ENCODE data around the gene EXOSC10.

EXOSC10 gene

DNA sequence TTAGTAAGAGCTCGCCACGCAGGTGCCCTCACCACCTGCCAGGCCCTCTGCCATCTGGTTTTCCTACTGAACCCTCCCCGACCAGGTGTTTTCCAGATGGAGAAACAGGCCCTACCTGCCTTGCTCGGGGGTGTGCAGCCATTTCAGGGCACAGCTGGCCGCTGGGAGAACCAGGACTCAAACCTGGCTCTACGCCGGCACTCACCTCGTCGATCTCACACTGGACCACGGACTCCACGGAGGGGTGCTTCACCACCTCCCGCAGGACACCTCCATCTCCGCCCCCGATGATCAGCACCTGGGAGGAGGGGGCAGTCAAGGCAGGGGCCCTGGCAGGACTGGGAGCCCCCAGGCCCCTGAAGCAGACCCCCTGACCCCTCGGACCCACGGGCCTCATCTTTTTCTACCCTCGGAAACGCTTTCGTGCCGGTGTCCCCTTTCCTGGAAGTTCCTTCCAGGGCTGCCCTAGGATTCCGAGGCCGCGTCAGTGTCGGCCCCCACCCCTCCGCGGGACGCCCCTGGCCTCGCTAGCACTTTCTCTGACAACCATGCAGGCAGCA is 41.0 kb downstream of the EXOSC10 start (continued):
- TF ChIP-seq, protein P1, sequence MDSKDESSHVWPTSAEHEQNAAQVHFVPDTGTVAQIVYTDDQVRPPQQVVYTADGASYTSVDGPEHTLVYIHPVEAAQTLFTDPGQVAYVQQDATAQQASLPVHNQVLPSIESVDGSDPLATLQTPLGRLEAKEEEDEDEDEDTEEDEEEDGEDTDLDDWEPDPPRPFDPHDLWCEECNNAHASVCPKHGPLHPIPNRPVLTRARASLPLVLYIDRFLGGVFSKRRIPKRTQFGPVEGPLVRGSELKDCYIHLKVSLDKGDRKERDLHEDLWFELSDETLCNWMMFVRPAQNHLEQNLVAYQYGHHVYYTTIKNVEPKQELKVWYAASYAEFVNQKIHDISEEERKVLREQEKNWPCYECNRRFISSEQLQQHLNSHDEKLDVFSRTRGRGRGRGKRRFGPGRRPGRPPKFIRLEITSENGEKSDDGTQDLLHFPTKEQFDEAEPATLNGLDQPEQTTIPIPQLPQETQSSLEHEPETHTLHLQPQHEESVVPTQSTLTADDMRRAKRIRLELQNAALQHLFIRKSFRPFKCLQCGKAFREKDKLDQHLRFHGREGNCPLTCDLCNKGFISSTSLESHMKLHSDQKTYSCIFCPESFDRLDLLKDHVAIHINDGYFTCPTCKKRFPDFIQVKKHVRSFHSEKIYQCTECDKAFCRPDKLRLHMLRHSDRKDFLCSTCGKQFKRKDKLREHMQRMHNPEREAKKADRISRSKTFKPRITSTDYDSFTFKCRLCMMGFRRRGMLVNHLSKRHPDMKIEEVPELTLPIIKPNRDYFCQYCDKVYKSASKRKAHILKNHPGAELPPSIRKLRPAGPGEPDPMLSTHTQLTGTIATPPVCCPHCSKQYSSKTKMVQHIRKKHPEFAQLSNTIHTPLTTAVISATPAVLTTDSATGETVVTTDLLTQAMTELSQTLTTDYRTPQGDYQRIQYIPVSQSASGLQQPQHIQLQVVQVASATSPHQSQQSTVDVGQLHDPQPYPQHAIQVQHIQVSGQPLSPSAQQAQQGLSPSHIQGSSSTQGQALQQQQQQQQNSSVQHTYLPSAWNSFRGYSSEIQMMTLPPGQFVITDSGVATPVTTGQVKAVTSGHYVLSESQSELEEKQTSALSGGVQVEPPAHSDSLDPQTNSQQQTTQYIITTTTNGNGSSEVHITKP (tag by site-specific recombination; IDR thresholded peaks at IDR 0.05) = peak; percentile 70
- TF ChIP-seq ZBTB1 (tag by site-specific recombination; IDR thresholded peaks at IDR 0.05) = no peak
- TF ChIP-seq ZNF112 (tag by site-specific recombination; IDR thresholded peaks at IDR 0.05) = no peak
- no peak for TF ChIP-seq ZFHX2 (tag by site-specific recombination; conservative IDR thresholded peaks at IDR 0.05)
- TF ChIP-seq MYNN (tag by site-specific recombination; IDR thresholded peaks at IDR 0.05; ENCODE audit: borderline replicate concordance) = no peak
- TF ChIP-seq ZNF341 (tag by site-specific recombination; IDR thresholded peaks at IDR 0.05; ENCODE audit: low read depth) = peak; percentile 67
- TF ChIP-seq ZBTB7A (tag by site-specific recombination; IDR thresholded peaks at IDR 0.05; ENCODE audit: low read depth) = no peak
- TF ChIP-seq, protein P2, sequence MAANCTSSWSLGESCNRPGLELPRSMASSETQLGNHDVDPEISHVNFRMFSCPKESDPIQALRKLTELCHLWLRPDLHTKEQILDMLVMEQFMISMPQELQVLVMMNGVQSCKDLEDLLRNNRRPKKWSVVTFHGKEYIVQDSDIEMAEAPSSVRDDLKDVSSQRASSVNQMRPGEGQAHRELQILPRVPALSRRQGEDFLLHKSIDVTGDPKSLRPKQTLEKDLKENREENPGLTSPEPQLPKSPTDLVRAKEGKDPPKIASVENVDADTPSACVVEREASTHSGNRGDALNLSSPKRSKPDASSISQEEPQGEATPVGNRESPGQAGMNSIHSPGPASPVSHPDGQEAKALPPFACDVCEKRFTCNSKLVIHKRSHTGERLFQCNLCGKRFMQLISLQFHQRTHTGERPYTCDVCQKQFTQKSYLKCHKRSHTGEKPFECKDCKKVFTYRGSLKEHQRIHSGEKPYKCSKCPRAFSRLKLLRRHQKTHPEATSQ (tag by site-specific recombination; IDR thresholded peaks at IDR 0.05) = no peak
- TF ChIP-seq ZNF501 (tag by site-specific recombination; IDR thresholded peaks at IDR 0.05) = no peak
- no peak for TF ChIP-seq ZBTB17 (tag by site-specific recombination; IDR thresholded peaks at IDR 0.05)
- no peak for TF ChIP-seq KLF1 (tag by site-specific recombination; IDR thresholded peaks at IDR 0.05)

DNA sequence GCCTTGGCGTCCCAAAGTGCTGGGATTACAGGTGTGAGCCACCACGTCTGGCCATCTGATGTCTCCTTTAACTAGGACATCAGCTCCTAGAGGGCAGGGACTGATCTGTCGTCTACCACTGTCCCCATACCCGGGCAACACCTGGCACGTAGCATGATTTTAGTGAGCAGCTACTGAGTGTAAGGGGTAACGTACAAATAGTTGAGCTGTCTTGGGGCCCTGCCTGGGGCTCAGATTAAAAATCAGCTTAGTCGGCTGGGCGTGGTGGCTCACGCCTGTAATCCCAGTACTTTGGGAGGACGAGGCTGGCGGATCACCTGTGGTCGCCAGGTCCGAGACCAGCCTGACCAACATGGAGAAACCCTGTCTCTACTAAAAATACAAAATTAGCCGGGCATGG is 41.6 kb downstream of the EXOSC10 start:
- ChIA-PET POLR2A (interaction anchor here (0.5 kb wide), 1 partner anchor 364 kb away, joined by 3 read pairs; no protein-coding TSS in a partner anchor), CTCF (interaction anchor here (0.5 to 3.1 kb wide), 3 partner anchors 20 to 585 kb away, joined by 3 to 20 read pairs (median 3); no protein-coding TSS in a partner anchor)
- H3K9me3 ChIP-seq (ENCODE audit: control insufficient read depth, insufficient read depth, low read depth, low read length) = no peaks in the 10 kb centered on the region
- H3K36me3 ChIP-seq (ENCODE audit: control insufficient read depth in 2 of 2, insufficient read depth in 1 of 2, low read length in 2 of 2) = peaks cover 19 to 63% of the 10 kb centered on the region in 2 experiments; a peak in 2 of 3 replicates
- no peak overlapping the region for H3K27ac ChIP-seq (ENCODE audit: extremely low read depth, low read depth, low read length)
- no peak overlapping the region for H3K4me3 ChIP-seq (ENCODE audit: low read depth, low read length)
- TF ChIP-seq ZNF664 (tag by site-specific recombination; IDR thresholded peaks at IDR 0.05) (peak; percentile 90), ZBTB1 (tag by site-specific recombination; IDR thresholded peaks at IDR 0.05) (no peak)
- H3K4me1 ChIP-seq (ENCODE audit: control insufficient read depth, insufficient read depth, low read length) = no peaks in the 10 kb centered on the region

DNA sequence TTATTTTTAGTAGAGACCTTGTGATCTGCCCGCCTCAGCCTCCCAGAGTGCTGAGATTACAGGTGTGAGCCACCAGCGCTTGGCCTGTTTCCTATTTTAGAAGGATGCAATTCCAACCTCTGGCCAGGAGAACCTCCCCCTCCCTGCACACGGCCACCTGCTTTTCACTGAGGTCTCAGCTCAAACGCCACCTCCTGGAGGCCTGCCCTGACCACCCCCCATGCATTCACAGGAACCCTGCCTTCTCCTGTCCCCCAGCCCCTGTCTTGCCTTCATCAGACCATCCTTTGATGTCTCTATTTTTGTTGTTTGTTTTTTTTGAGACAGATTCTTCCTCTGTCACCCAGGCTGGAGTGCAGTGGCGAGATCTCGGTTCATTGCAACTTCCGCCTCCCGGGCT is 42.2 kb downstream of the EXOSC10 start:
- POLR2A ChIA-PET = no interaction called here
- Histone ChIP-seq H3K9me3 (ENCODE audit: control insufficient read depth, insufficient read depth, low read depth, low read length) (no peaks in the 10 kb centered on the region), H3K4me3 (ENCODE audit: low read depth, low read length) (no peak overlapping the region), H3K4me1 (ENCODE audit: control insufficient read depth, insufficient read depth, low read length) (no peaks in the 10 kb centered on the region), H3K36me3 (ENCODE audit: control insufficient read depth in 2 of 2, insufficient read depth in 1 of 2, low read length in 2 of 2) (peaks cover 19 to 61% of the 10 kb centered on the region in 2 experiments; a peak in 2 of 3 replicates), H3K27ac (ENCODE audit: extremely low read depth, low read depth, low read length) (no peak overlapping the region)
- no peak for TF ChIP-seq ZNF354C (tag by site-specific recombination; IDR thresholded peaks at IDR 0.05; ENCODE audit: borderline replicate concordance, low read depth)
- TF ChIP-seq, protein P3, sequence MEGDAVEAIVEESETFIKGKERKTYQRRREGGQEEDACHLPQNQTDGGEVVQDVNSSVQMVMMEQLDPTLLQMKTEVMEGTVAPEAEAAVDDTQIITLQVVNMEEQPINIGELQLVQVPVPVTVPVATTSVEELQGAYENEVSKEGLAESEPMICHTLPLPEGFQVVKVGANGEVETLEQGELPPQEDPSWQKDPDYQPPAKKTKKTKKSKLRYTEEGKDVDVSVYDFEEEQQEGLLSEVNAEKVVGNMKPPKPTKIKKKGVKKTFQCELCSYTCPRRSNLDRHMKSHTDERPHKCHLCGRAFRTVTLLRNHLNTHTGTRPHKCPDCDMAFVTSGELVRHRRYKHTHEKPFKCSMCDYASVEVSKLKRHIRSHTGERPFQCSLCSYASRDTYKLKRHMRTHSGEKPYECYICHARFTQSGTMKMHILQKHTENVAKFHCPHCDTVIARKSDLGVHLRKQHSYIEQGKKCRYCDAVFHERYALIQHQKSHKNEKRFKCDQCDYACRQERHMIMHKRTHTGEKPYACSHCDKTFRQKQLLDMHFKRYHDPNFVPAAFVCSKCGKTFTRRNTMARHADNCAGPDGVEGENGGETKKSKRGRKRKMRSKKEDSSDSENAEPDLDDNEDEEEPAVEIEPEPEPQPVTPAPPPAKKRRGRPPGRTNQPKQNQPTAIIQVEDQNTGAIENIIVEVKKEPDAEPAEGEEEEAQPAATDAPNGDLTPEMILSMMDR (tag by site-specific recombination; IDR thresholded peaks at IDR 0.05) = peak; percentile 63; the same call in 1 of the 2 replicates
- CTCF ChIA-PET = interaction anchor here (1.2 to 3.1 kb wide), 2 partner anchors 20 to 586 kb away, joined by 3 to 20 read pairs; no protein-coding TSS in a partner anchor

Data from HEK293 (cell line).